Neural progenitor cell (in vitro differentiated cells): ENCODE data around the gene SYNDIG1. TPM values are rescaled to one million over a fixed set of nuclear protein-coding genes. Genes with fewer than 3 reads are reported as not detected.

ENCODE experiments used
- DNase-seq: peaks from one replicate; pipeline ENCODE4 v3.0.0-alpha.2; 2016; ENCODE audit warnings: low spot score
- H2AFZ ChIP-seq: fragments of 200-600 bp; sonication (generic); replicated peaks from 2 replicates; pipeline ENCODE4 v1.6.1; 2016; ENCODE audit warnings: antibody characterized with exemption
- H3F3A ChIP-seq: fragments of 200-600 bp; sonication (generic); 2 replicates; pipeline ENCODE4 v1.6.1; 2016; ENCODE audit warnings: antibody characterized with exemption, low read depth
- H3K27ac ChIP-seq: fragments of 200-600 bp; sonication (generic); 2 replicates; pipeline ENCODE4 v1.5.1; 2016; ENCODE audit warnings: mild to moderate bottlenecking
- H3K27me3 ChIP-seq: fragments of 200-600 bp; sonication (generic); 2 replicates; pipeline ENCODE4 v1.6.1; 2016; ENCODE audit warnings: mild to moderate bottlenecking, moderate library complexity
- H3K36me3 ChIP-seq: fragments of 200-600 bp; sonication (generic); 2 replicates; pipeline ENCODE4 v1.5.1; 2016
- H3K4me1 ChIP-seq: fragments of 200-600 bp; sonication (generic); 2 replicates; pipeline ENCODE4 v1.6.1; 2016; ENCODE audit warnings: mixed run types
- H3K4me2 ChIP-seq: fragments of 200-600 bp; sonication (generic); 2 replicates; pipeline ENCODE4 v1.6.1; 2016
- H3K4me3 ChIP-seq: fragments of 200-600 bp; sonication (generic); 2 replicates; pipeline ENCODE4 v1.5.1; 2016
- H3K79me2 ChIP-seq: fragments of 200-600 bp; sonication (generic); 2 replicates; pipeline ENCODE4 v1.6.1; 2016; ENCODE audit warnings: low read depth
- H3K9ac ChIP-seq: fragments of 200-600 bp; sonication (generic); 2 replicates; pipeline ENCODE4 v1.6.1; 2016
- H3K9me3 ChIP-seq: fragments of 200-600 bp; sonication (generic); 2 replicates; pipeline ENCODE4 v1.5.1; 2016; ENCODE audit warnings: low read depth
- H4K20me1 ChIP-seq: fragments of 200-600 bp; sonication (generic); 2 replicates; pipeline ENCODE4 v1.6.1; 2016; ENCODE audit warnings: low read depth
- H3K27ac Mint-ChIP-seq: 3 replicates; pipeline ENCODE4 v1.8.0; 2021; ENCODE audit warnings: mixed read lengths
- H3K27me3 Mint-ChIP-seq: 2 replicates; pipeline ENCODE4 v1.8.0; 2022; ENCODE audit warnings: low read depth, mild to moderate bottlenecking, inconsistent platforms, moderate library complexity, mixed read lengths; ENCODE audit not compliant: insufficient read depth
- H3K36me3 Mint-ChIP-seq: 3 replicates; pipeline ENCODE4 v1.8.0; 2021; ENCODE audit warnings: mixed read lengths
- H3K4me1 Mint-ChIP-seq: 3 replicates; pipeline ENCODE4 v1.8.0; 2021; ENCODE audit warnings: mixed read lengths
- H3K4me3 Mint-ChIP-seq: 3 replicates; pipeline ENCODE4 v1.8.0; 2021; ENCODE audit warnings: mild to moderate bottlenecking, moderate library complexity, mixed read lengths
- H3K9me3 Mint-ChIP-seq: 3 replicates; pipeline ENCODE4 v1.8.0; 2020; ENCODE audit warnings: mixed read lengths
- EZH2 ChIP-seq: fragments of 200-600 bp; sonication (generic); IDR thresholded peaks from 2 replicates; pipeline ENCODE4 v1.6.1; 2017; ENCODE audit warnings: antibody characterized with exemption, mild to moderate bottlenecking, moderate library complexity
- EZH2phosphoT487 ChIP-seq: fragments of 200-600 bp; sonication (generic); IDR thresholded peaks from 2 replicates; pipeline ENCODE4 v1.6.1; 2017; ENCODE audit warnings: antibody characterized with exemption
- total RNA-seq: library from RNA; depleted of rRNA; stranded (reverse); fragments of >200 nt; gene quantifications from 2 replicates; pipeline ENCODE4 v1.2.3, GENCODE V29; 2015; ENCODE audit warnings: low replicate concordance
- TF ChIP-seq, protein P1 (sequence below): fragments of 200-600 bp; sonication (generic); IDR thresholded peaks from 2 replicates; pipeline ENCODE4 v1.5.1; 2017; ENCODE audit warnings: antibody characterized with exemption, mild to moderate bottlenecking

Gene SYNDIG1
- total RNA-seq, 1 donor from 2014 or later, result 1.0 TPM

DNA sequence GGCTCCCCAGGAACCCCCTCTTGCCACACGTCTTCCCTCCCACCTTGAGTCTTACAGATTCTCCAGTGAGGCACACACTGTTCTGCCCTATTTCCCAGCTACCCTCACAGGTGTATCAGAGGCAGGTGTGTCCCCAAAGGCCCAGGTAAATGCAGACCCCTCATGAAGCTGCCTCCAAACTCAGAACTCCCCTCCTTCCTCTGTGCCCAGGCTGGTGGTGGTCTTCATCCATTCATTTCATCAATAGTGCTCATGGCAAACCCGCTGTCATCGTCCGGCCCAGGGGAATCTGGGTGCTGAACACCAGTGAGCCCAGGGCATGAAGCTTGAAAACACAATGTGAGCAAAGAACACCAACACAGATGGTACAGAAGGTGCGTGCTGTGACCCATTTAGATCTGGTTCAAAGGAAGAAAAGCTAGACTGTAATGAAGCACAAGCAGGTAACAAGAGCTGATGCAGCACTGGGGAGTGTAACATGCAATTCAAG lies 213.1 kb downstream of the SYNDIG1 start:
- Histone ChIP-seq H2AFZ (no peak overlapping the region), H3F3A (no peaks in the 10 kb centered on the region), H3K9ac (no peak overlapping the region), H3K79me2 (no peaks in the 10 kb centered on the region), H3K4me2 (no peak overlapping the region), H4K20me1 (no peaks in the 10 kb centered on the region), H3K9me3 (no peaks in the 10 kb centered on the region), H3K4me3 (no peak overlapping the region), H3K36me3 (no peaks in the 10 kb centered on the region), H3K27me3 (no peaks in the 10 kb centered on the region), H3K4me1 (no peaks in the 10 kb centered on the region), H3K27ac (no peak overlapping the region)
- H3K36me3 Mint-ChIP-seq, result no peaks in the 10 kb centered on the region
- H3K27ac Mint-ChIP-seq, result no peak overlapping the region
- TF ChIP-seq EZH2, result no peak
- TF ChIP-seq, protein P1, sequence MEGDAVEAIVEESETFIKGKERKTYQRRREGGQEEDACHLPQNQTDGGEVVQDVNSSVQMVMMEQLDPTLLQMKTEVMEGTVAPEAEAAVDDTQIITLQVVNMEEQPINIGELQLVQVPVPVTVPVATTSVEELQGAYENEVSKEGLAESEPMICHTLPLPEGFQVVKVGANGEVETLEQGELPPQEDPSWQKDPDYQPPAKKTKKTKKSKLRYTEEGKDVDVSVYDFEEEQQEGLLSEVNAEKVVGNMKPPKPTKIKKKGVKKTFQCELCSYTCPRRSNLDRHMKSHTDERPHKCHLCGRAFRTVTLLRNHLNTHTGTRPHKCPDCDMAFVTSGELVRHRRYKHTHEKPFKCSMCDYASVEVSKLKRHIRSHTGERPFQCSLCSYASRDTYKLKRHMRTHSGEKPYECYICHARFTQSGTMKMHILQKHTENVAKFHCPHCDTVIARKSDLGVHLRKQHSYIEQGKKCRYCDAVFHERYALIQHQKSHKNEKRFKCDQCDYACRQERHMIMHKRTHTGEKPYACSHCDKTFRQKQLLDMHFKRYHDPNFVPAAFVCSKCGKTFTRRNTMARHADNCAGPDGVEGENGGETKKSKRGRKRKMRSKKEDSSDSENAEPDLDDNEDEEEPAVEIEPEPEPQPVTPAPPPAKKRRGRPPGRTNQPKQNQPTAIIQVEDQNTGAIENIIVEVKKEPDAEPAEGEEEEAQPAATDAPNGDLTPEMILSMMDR, result no peak
- TF ChIP-seq EZH2phosphoT487, result no peak
- H3K27me3 Mint-ChIP-seq, result peaks cover 9% of the 10 kb centered on the region
- H3K4me3 Mint-ChIP-seq, result no peak overlapping the region
- peaks cover 2% of the 10 kb centered on the region for H3K4me1 Mint-ChIP-seq
- H3K9me3 Mint-ChIP-seq, result peaks cover 7% of the 10 kb centered on the region
- DNase-seq, result no peak

GRCh38 chr20:24683676-24684075 lies 214.2 kb downstream of the SYNDIG1 start:
- peaks cover 6% of the 10 kb centered on the region for H3K27me3 Mint-ChIP-seq
- Histone ChIP-seq H3F3A (no peaks in the 10 kb centered on the region), H3K36me3 (no peaks in the 10 kb centered on the region), H3K79me2 (no peaks in the 10 kb centered on the region), H3K9me3 (no peaks in the 10 kb centered on the region), H3K4me2 (no peak overlapping the region), H3K27me3 (no peaks in the 10 kb centered on the region), H3K4me3 (no peak overlapping the region), H4K20me1 (no peaks in the 10 kb centered on the region), H2AFZ (no peak overlapping the region), H3K27ac (no peak overlapping the region), H3K9ac (no peak overlapping the region), H3K4me1 (no peaks in the 10 kb centered on the region)
- peaks cover 2% of the 10 kb centered on the region for H3K4me1 Mint-ChIP-seq
- H3K4me3 Mint-ChIP-seq, result no peak overlapping the region
- TF ChIP-seq EZH2 (no peak), EZH2phosphoT487 (no peak)
- TF ChIP-seq, protein P1, result no peak
- no peaks in the 10 kb centered on the region for H3K36me3 Mint-ChIP-seq
- no peak for DNase-seq
- no peak overlapping the region for H3K27ac Mint-ChIP-seq
- peaks cover 8% of the 10 kb centered on the region for H3K9me3 Mint-ChIP-seq

DNA sequence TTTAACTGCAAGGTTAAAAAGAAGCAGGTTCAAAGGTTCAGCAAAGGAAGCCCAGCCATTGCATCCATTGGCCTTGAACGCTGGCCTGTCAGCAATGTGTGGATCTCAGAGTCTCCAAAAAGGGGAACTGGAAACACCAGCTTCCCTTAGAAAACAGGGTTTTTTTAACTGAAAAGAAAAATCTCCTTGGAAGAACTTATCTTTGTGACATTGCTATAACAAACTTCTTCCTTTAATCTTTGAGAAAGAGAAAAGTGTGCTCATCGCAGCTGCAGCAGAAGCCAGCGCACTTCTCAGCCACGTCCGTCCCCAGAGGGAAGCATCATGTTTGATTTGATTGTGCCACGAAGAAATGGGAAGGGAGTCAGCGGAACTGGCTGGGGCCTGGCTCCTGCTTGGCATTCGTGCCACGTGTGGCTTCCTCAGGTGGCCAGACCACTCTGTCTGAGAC lies 215.0 kb downstream of the SYNDIG1 start:
- no peaks in the 10 kb centered on the region for H3K36me3 Mint-ChIP-seq

More for the DNA sequence above, 215.0 kb downstream of the SYNDIG1 start:
- Histone ChIP-seq H3K36me3 (no peaks in the 10 kb centered on the region), H3K4me1 (no peaks in the 10 kb centered on the region), H3K79me2 (no peaks in the 10 kb centered on the region), H3K4me2 (no peak overlapping the region), H3K4me3 (no peak overlapping the region), H2AFZ (no peak overlapping the region), H3K27ac (no peak overlapping the region), H4K20me1 (no peaks in the 10 kb centered on the region), H3K9ac (no peak overlapping the region), H3F3A (no peaks in the 10 kb centered on the region), H3K9me3 (no peaks in the 10 kb centered on the region), H3K27me3 (no peaks in the 10 kb centered on the region)
- H3K27me3 Mint-ChIP-seq, result peaks cover 6% of the 10 kb centered on the region
- H3K9me3 Mint-ChIP-seq, result peaks cover 8% of the 10 kb centered on the region
- DNase-seq, result no peak
- no peak overlapping the region for H3K4me3 Mint-ChIP-seq
- no peaks in the 10 kb centered on the region for H3K4me1 Mint-ChIP-seq
- H3K27ac Mint-ChIP-seq, result no peak overlapping the region
- TF ChIP-seq EZH2phosphoT487 (no peak), EZH2 (no peak)
- TF ChIP-seq, protein P1, result no peak
